ENCODE measurements around the gene KIF13A. TPM values are rescaled to one million over a fixed set of nuclear protein-coding genes. Genes with fewer than 3 reads are reported as not detected.
A peak's percentile ranks its signal among the peaks of the same experiment; 100 is the strongest.
"Not testable (repeated sequence)": the region's sequence is repeated elsewhere in the genome, so short reads cannot be mapped to it uniquely, and the experiment has no call there.

KIF13A gene
- total RNA-seq, 1 experiment from 2014 or later = 0.07 TPM

DNA sequence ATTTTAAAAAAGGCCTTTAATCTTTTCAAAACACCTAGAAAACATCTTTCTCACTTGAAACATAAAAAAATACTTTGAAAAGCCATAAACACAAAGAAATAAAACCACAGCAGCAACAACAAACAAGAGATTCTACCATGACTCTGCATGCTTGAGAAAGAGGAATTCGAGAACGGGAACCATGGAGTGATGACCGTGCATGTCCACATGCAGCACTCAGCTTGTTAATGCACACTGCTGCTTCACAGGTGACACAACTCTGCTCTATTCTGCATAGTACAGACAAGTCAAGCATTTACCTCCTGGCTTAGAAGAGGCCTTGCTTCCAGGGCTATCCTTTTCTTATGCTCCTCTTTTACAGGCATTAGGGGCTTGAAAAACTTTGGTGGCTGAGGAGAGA is 215.8 kb downstream of the KIF13A start:
- H3K27me3 ChIP-seq (ENCODE audit: low read length) = no peaks in the 10 kb centered on the region
- no peak overlapping the region for H2AFZ ChIP-seq (ENCODE audit: low read length)
- H3K4me1 ChIP-seq (ENCODE audit: low read length) = no peaks in the 10 kb centered on the region
- no peaks in the 10 kb centered on the region for H3K36me3 ChIP-seq (ENCODE audit: insufficient read depth, low read length)
- H3K79me2 ChIP-seq (ENCODE audit: low read length) = no peaks in the 10 kb centered on the region
- H3K9me3 ChIP-seq (ENCODE audit: low read length) = no peaks in the 10 kb centered on the region
- H3K4me3 ChIP-seq (ENCODE audit: low read length) = no peak overlapping the region
- H3K9me2 ChIP-seq (replicated peaks; ENCODE audit: insufficient read depth, low read length) = no peaks in the 10 kb centered on the region
- no peak for DNase-seq
- no peak overlapping the region for H3K4me2 ChIP-seq (ENCODE audit: low read depth, low read length, poor library complexity, severe bottlenecking)
- no peak overlapping the region for H3K9ac ChIP-seq (ENCODE audit: low read length)
- no peak overlapping the region for H3K27ac ChIP-seq (ENCODE audit: low read length)
- no peaks in the 10 kb centered on the region for H4K20me1 ChIP-seq (ENCODE audit: insufficient read depth, low read depth, low read length)

DNA sequence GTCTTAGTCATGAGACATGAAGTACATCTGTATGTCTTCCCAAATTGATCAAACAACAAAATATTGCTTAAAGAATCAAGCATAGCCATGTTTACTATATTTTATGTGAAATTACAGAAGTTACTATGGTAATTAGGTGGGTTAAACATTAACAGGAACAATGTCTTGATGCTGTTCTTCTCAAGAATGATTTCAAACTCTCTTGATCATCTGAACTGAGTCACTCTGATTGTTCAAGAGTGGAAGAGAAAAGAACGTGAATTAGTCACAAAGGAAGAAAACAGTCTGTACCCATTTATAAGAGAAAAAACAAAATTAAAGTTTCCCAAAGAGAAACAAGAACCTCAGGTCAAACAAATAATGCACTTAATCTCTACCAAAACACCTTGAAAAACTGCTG is 218.6 kb downstream of the KIF13A start:
- H3K4me3 ChIP-seq (ENCODE audit: low read length) = no peak overlapping the region
- no peaks in the 10 kb centered on the region for H3K4me1 ChIP-seq (ENCODE audit: low read length)
- H3K27me3 ChIP-seq (ENCODE audit: low read length) = no peaks in the 10 kb centered on the region
- no peaks in the 10 kb centered on the region for H3K79me2 ChIP-seq (ENCODE audit: low read length)
- no peak overlapping the region for H3K27ac ChIP-seq (ENCODE audit: low read length)
- H2AFZ ChIP-seq (ENCODE audit: low read length) = no peak overlapping the region
- H3K4me2 ChIP-seq (ENCODE audit: low read depth, low read length, poor library complexity, severe bottlenecking) = no peak overlapping the region
- no peak overlapping the region for H3K9ac ChIP-seq (ENCODE audit: low read length)
- H3K9me2 ChIP-seq (replicated peaks; ENCODE audit: insufficient read depth, low read length) = no peaks in the 10 kb centered on the region
- H3K36me3 ChIP-seq (ENCODE audit: insufficient read depth, low read length) = no peaks in the 10 kb centered on the region
- no peaks in the 10 kb centered on the region for H4K20me1 ChIP-seq (ENCODE audit: insufficient read depth, low read depth, low read length)
- no peak for DNase-seq
- no peaks in the 10 kb centered on the region for H3K9me3 ChIP-seq (ENCODE audit: low read length)

DNA sequence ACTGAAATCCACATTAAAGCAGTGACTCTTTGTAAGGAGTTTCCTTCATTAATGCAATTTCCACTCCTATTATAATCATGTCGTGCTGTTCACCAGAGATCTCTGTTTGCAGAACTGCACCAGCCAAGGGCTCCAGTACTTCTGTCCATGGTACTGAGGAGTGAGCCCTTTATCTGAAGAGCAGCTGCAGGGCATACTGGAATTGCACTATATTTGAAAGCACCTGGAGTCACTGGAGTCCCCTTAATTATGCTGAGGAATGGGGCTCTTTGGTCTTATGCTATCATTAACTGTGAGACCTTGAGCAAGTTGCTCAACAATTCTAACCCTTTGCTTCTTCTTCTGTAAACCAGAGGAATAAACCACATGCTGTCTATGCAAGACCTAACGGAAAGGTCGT is 219.0 kb downstream of the KIF13A start:
- H3K36me3 ChIP-seq (ENCODE audit: insufficient read depth, low read length) = no peaks in the 10 kb centered on the region
- no peaks in the 10 kb centered on the region for H3K4me1 ChIP-seq (ENCODE audit: low read length)
- H3K4me2 ChIP-seq (ENCODE audit: low read depth, low read length, poor library complexity, severe bottlenecking) = no peak overlapping the region
- no peak overlapping the region for H3K4me3 ChIP-seq (ENCODE audit: low read length)
- H3K79me2 ChIP-seq (ENCODE audit: low read length) = no peaks in the 10 kb centered on the region
- H3K27ac ChIP-seq (ENCODE audit: low read length) = no peak overlapping the region
- H2AFZ ChIP-seq (ENCODE audit: low read length) = no peak overlapping the region
- no peaks in the 10 kb centered on the region for H3K9me2 ChIP-seq (replicated peaks; ENCODE audit: insufficient read depth, low read length)
- no peaks in the 10 kb centered on the region for H4K20me1 ChIP-seq (ENCODE audit: insufficient read depth, low read depth, low read length)
- no peak overlapping the region for H3K9ac ChIP-seq (ENCODE audit: low read length)
- peak; percentile 43 for DNase-seq
- H3K9me3 ChIP-seq (ENCODE audit: low read length) = no peaks in the 10 kb centered on the region
- no peaks in the 10 kb centered on the region for H3K27me3 ChIP-seq (ENCODE audit: low read length)

DNA sequence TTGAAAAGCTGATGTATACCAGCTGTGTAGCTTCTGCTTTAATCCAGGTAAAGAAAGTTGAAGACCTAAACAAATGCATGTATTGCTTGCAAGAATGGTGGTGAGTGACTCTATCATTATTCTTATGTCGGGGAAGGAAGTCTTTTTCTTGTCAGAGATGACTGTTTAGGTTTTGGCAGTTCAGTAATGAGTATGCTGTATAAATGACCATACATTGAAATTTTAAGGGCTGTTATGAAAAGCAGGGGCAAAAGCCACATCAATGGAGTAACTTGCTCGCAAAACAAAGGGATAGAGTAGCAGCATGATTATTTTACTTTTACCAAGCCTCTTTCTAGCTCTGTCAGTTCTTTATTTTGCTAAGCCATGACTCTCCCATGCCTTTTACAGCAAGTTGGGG is 224.8 kb downstream of the KIF13A start:
- Histone ChIP-seq H3K4me1 (ENCODE audit: low read length) (no peaks in the 10 kb centered on the region), H3K27me3 (ENCODE audit: low read length) (no peaks in the 10 kb centered on the region), H3K79me2 (ENCODE audit: low read length) (no peaks in the 10 kb centered on the region), H3K36me3 (ENCODE audit: insufficient read depth, low read length) (no peaks in the 10 kb centered on the region), H3K9ac (ENCODE audit: low read length) (no peak overlapping the region), H3K4me3 (ENCODE audit: low read length) (no peak overlapping the region), H3K27ac (ENCODE audit: low read length) (no peak overlapping the region), H3K9me2 (replicated peaks; ENCODE audit: insufficient read depth, low read length) (no peaks in the 10 kb centered on the region), H2AFZ (ENCODE audit: low read length) (no peak overlapping the region), H4K20me1 (ENCODE audit: insufficient read depth, low read depth, low read length) (no peaks in the 10 kb centered on the region), H3K9me3 (ENCODE audit: low read length) (no peaks in the 10 kb centered on the region), H3K4me2 (ENCODE audit: low read depth, low read length, poor library complexity, severe bottlenecking) (no peak overlapping the region)
- DNase-seq = no peak

DNA sequence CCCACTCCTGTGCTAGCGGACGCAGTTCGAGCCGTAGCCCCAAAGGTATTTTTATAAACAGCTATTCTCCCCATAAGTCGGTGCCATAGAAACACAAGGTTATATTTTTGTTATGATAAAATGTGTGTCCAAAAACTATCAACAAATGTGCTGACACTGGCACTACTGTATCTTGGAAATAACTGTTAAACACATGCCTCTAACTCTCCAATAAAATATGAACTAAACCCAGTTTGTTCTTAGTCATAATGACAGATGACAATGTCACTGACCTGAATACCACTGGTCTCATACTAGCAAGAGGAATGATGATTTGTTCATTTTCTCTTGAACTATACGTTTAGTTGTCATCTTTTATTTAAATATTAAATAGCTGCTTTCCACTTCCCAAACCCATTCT is 229.3 kb downstream of the KIF13A start:
- Histone ChIP-seq H3K27me3 (ENCODE audit: low read length) (no peaks in the 10 kb centered on the region), H3K36me3 (ENCODE audit: insufficient read depth, low read length) (no peaks in the 10 kb centered on the region), H3K27ac (ENCODE audit: low read length) (no peak overlapping the region), H3K4me2 (ENCODE audit: low read depth, low read length, poor library complexity, severe bottlenecking) (no peak overlapping the region), H3K4me1 (ENCODE audit: low read length) (no peaks in the 10 kb centered on the region), H3K4me3 (ENCODE audit: low read length) (no peak overlapping the region), H3K9me3 (ENCODE audit: low read length) (no peaks in the 10 kb centered on the region), H3K9me2 (replicated peaks; ENCODE audit: insufficient read depth, low read length) (no peaks in the 10 kb centered on the region), H3K9ac (ENCODE audit: low read length) (no peak overlapping the region), H3K79me2 (ENCODE audit: low read length) (no peaks in the 10 kb centered on the region), H2AFZ (ENCODE audit: low read length) (no peak overlapping the region), H4K20me1 (ENCODE audit: insufficient read depth, low read depth, low read length) (no peaks in the 10 kb centered on the region)
- no peak for DNase-seq

DNA sequence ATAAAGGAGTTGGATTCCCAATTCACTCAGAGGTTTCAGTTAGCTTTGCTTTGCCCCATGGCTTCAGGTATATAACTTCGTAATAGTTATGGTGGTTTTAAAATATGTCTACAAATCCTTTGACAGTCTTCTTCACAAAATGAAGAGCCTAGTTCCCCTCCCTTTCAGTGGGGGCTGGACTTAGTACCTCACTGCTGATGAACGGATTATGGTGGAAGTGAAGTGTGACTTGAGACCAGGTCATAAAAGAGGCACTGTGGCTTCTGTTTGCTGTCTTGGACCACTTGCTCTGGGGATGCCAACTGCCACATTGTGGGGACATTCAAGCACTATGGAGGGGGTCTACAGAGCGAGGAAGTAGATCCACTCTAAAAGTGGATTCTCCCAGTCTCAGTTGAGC is 233.2 kb downstream of the KIF13A start:
- Histone ChIP-seq H3K36me3 (ENCODE audit: insufficient read depth, low read length) (no peaks in the 10 kb centered on the region), H3K9me2 (replicated peaks; ENCODE audit: insufficient read depth, low read length) (no peaks in the 10 kb centered on the region), H4K20me1 (ENCODE audit: insufficient read depth, low read depth, low read length) (no peaks in the 10 kb centered on the region), H3K79me2 (ENCODE audit: low read length) (no peaks in the 10 kb centered on the region), H2AFZ (ENCODE audit: low read length) (no peak overlapping the region), H3K4me2 (ENCODE audit: low read depth, low read length, poor library complexity, severe bottlenecking) (no peak overlapping the region), H3K27me3 (ENCODE audit: low read length) (no peaks in the 10 kb centered on the region), H3K27ac (ENCODE audit: low read length) (no peak overlapping the region), H3K9me3 (ENCODE audit: low read length) (no peaks in the 10 kb centered on the region), H3K9ac (ENCODE audit: low read length) (no peak overlapping the region), H3K4me1 (ENCODE audit: low read length) (no peaks in the 10 kb centered on the region), H3K4me3 (ENCODE audit: low read length) (no peak overlapping the region)
- no peak for DNase-seq

DNA sequence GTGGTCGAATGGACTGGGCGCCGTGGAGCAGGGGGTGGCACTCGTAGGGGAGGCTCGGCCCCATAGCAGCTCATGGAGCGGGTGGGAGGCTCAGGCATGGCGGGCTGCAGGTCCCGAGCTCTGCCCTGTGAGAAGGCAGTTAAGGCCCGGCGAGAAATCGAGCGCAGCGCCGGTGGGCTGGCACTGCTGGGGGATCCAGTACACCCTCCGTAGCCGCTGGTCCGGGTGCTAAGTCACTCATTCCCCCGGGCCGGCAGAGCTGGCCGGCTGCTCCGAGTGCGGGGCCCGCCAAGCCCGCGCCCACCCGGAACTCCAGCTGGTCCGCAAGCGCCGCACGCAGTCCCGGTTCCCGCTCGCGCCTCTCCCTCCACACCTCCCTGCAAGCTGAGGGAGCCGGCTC is 242.1 kb downstream of the KIF13A start:
- H3K79me2 ChIP-seq (ENCODE audit: low read length); H3K9me2 ChIP-seq (replicated peaks; ENCODE audit: insufficient read depth, low read length); H3K9ac ChIP-seq (ENCODE audit: low read length); H3K4me1 ChIP-seq (ENCODE audit: low read length); H3K36me3 ChIP-seq (ENCODE audit: insufficient read depth, low read length); H2AFZ ChIP-seq (ENCODE audit: low read length); H3K4me2 ChIP-seq (ENCODE audit: low read depth, low read length, poor library complexity, severe bottlenecking); H3K27me3 ChIP-seq (ENCODE audit: low read length); DNase-seq; H3K27ac ChIP-seq (ENCODE audit: low read length); H3K9me3 ChIP-seq (ENCODE audit: low read length); H3K4me3 ChIP-seq (ENCODE audit: low read length); H4K20me1 ChIP-seq (ENCODE audit: insufficient read depth, low read depth, low read length): not testable (repeated sequence)

DNA sequence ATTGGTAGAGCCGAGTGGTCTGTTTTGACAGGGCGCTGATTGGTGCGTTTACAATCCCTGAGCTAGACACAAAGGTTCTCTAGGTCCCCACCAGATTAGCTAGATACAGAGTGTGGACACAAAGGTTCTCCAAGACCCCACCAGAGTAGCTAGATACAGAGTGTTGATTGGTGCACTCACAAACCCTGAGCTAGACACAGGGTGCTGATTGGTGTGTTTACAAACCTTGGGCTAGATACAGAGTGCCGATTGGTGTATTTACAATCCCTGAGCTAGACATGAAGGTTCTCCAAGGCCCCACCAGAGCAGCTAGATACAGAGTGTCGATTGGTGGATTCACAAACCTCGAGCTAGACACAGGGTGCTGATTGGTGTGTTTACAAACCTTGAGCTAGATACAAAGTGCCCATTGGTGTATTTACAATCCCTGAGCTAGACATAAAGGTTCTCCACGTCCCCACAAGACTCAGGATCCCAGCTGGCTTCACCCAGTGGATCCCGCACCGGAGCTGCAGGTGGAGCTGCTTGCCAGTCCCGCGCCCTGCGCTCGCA is 242.6 kb downstream of the KIF13A start:
- not testable (repeated sequence) for H3K36me3 ChIP-seq (ENCODE audit: insufficient read depth, low read length); H3K9me2 ChIP-seq (replicated peaks; ENCODE audit: insufficient read depth, low read length); H3K4me2 ChIP-seq (ENCODE audit: low read depth, low read length, poor library complexity, severe bottlenecking); H3K4me1 ChIP-seq (ENCODE audit: low read length); H3K27me3 ChIP-seq (ENCODE audit: low read length); H3K79me2 ChIP-seq (ENCODE audit: low read length); DNase-seq; H3K27ac ChIP-seq (ENCODE audit: low read length); H3K9ac ChIP-seq (ENCODE audit: low read length); H2AFZ ChIP-seq (ENCODE audit: low read length); H4K20me1 ChIP-seq (ENCODE audit: insufficient read depth, low read depth, low read length); H3K4me3 ChIP-seq (ENCODE audit: low read length); H3K9me3 ChIP-seq (ENCODE audit: low read length)

Data from Karpas-422 (cell line).